ENCODE measurements around the gene SDK1. TPM values are rescaled to one million over a fixed set of nuclear protein-coding genes. Genes with fewer than 3 reads are reported as not detected.

SDK1 gene
- polyA plus RNA-seq, 3 donors, result 3.2 to 6.6 (median 3.3) TPM

DNA sequence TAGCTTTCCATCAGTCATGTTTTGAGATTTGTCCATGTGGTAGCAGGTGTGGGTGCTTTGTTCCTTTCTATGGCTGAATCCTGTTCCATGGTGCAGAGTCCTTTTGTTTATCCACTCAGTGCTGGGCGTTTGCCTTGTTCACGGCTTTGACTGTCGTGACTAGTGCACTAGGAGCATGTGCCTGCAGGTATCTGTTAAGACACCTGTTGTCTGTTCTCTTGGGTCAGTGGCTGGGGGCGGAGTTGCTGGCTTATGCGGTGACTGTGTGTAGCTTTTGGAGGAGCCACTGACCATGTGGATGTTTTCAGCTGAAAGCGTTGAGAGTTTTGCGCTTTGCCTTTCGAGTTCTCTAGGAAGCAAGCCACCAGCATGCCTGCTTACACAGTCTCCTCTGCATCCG lies 807.9 kb downstream of the SDK1 start:
- H3K27ac ChIP-seq (ENCODE audit: low read depth, low read length), result no peak overlapping the region
- 85 to 92% (median 92%) methylated on average over 9 of the region's 9 CpGs for WGBS, 3 donors

DNA sequence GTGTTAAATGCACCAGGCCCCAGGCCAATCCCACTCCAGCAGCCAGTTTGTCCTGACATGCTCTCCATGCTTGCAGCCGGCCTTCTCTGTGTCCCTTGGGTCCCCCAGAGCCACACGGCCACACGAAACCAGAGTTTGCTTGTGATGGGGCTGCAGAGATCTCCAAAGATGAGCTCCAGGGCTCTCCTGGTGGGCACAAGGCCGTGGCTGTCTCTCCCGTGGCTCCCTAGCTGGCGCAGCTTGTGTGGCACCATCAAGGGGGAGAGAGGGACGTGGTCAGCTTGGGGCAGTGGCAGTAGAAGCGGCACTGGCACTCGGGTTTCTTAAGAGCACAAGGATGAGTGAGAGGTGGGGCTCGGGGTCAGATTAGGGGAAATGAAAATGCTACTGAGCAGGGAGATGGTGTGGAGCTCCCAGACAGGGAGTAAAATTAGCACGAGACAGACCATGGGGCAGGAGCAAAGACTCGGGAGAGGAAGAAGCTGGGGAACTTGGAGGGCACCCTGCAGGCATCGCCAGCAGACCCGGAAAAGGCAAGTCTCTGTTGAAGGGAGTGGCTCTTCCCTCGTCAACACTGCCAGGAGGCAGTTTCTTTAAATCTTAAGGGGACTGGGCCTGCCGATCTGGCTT lies 808.5 kb downstream of the SDK1 start:
- no peak overlapping the region for H3K27ac ChIP-seq (ENCODE audit: low read depth, low read length)
- 78 to 87% (median 80%) methylated on average over 16 of the region's 16 CpGs for WGBS, 3 donors

DNA sequence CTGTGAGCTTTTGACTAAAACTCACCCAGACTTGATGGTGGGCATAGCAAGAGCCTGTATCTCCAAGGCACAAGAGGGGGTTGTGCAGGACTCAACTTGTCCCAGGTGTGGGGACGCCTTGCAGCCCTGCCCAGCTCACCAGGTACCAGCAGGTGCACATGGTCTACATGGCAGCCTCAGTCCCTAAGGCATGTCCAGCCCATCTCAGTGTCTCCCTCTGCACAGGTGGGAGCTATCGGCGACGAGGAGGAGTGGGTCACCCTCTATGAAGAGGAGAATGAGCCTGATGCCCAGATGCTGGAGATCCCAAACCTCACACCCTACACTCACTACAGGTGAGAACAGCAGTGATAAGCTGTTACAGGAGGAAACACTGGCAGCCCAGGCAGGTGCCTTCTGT lies 809.4 kb downstream of the SDK1 start:
- H3K27ac ChIP-seq (ENCODE audit: low read depth, low read length), result no peak overlapping the region
- 93 to 97% (median 95%) methylated on average over 4 of the region's 4 CpGs for WGBS, 3 donors

DNA sequence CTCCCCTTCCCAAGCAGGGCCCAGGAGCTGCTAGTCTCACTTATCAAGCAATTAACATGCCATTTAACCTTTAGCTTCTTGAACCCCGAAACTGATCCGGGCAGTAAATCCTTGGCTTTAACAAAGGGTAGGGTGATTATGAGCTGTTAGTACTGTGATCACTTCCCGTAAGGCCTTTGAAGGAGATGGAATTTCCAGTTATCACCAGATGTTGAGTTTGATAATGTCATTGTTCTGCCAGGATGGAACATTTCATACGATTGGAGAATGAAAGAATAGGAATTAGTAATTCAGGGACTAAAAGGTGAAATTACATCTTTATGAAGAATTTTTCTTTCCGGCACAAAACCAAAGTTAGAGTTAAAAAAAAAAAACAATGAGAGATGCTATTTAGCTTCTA lies 810.1 kb downstream of the SDK1 start:
- WGBS, 3 donors, result 66 to 77% (median 70%) methylated on average over 5 of the region's 5 CpGs
- H3K27ac ChIP-seq (ENCODE audit: low read depth, low read length), result no peak overlapping the region

DNA sequence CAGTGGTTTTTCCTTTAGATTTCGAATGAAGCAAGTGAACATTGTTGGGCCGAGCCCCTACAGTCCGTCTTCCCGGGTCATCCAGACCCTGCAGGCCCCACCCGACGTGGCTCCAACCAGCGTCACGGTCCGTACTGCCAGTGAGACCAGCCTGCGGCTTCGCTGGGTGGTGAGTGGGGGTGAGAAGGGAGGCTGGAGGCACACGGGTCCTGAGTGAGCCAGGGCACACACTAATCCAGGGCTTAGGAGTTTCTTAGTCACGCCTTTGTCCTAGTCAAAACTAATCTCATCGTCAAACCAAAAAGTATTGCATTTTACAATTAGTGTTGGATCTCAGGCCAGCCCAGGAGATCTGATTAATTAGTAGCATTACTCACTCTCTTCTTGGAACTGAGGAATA lies 812.2 kb downstream of the SDK1 start:
- 93 to 97% (median 95%) methylated on average over 14 of the region's 14 CpGs for WGBS, 3 donors
- no peak overlapping the region for H3K27ac ChIP-seq (ENCODE audit: low read depth, low read length)

DNA sequence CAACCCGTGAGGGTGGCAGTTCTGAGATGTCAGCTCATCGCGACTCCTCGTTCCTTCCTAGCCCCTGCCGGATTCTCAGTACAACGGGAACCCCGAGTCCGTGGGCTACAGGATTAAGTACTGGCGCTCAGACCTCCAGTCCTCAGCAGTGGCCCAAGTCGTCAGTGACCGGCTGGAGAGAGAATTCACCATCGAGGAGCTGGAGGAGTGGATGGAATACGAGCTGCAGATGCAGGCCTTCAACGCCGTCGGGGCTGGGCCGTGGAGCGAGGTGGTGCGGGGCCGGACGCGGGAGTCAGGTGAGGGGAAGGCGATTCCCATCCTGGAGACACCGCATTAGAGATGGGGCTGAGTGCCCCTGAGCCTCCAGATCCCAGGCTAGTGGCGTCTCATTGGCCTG lies 812.9 kb downstream of the SDK1 start:
- no peak overlapping the region for H3K27ac ChIP-seq (ENCODE audit: low read depth, low read length)
- WGBS, 3 donors, result 96 to 98% (median 96%) methylated on average over 25 of the region's 25 CpGs

DNA sequence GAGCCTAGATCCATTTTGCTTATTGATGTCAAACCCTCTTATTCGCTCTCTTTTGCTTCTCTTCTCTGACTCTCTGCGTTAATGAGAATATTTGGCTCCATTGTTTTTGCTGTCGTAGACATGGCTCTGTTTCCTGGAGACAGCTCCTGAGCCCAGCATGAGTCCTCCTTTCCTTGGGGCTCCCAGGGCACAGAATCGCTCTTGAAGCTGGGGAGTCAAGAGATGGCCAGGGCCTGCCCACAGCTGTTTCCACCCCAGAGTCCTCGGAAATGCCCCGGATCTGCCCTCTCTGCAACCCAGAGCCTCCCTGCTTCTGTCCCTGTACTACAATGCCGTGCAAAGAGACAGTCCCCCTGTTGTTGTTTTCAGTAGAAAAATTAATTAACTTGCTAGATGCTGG lies 814.4 kb downstream of the SDK1 start:
- no peak overlapping the region for H3K27ac ChIP-seq (ENCODE audit: low read depth, low read length)
- whole genome bisulfite sequencing, 3 donors, result 81 to 88% (median 84%) methylated on average over 7 of the region's 7 CpGs

DNA sequence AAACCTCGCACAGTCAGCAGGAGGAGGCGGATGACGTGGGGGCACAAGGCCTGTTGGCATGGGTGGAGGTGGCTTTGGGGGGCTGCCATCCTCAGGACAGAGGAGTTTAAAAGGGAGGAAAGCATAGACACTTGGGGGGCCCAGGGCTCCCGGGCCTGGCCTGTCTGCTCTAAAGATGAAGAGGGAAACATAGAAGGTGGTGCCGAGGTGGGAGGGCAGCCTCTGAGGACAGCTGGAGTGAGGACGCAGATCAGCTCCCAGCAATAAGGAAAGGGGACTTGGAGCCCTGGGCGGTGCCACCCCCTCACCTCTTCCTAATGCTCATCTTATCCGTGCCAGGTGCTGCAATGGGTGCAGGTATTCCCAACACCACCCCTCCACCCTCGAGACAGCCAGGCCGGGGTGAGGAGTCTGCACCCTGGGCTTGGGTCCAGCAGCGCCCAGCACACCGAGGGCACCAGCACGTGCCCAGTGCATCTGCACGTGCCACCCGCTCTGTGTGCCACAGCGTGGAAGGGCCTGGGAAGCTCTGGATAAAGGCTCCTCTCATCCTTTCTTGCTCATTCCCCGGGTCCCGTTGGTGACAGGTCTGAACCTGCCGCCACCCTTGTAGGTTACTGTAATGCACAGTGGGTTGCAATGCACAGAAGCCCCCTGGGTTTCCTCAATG lies 815.0 kb downstream of the SDK1 start:
- no peak overlapping the region for H3K27ac ChIP-seq (ENCODE audit: low read depth, low read length)
- WGBS, 3 donors, result 90 to 94% (median 91%) methylated on average over 18 to 19 of the region's 19 CpGs

DNA sequence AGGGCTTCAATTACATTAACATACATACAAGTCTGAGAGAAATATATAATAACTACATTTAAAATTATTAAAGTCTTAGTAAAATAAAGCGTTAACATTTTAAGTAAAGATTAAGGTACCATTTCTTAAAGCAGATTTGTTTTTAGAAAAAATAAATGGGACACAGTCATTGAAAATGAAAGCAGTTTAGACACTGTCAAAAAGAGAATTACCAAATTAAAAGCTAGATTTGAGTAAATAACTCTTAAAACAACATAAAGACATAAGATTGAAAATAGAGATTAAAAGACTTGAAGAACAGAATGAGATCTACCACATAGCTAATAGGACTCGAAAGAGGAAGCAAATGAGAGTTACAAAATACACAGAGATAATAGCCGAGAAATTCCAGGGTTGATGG lies 818.8 kb downstream of the SDK1 start:
- no peak overlapping the region for H3K27ac ChIP-seq (ENCODE audit: low read depth, low read length)
- 90 to 95% (median 94%) methylated on average over 3 of the region's 3 CpGs for WGBS, 3 donors

DNA sequence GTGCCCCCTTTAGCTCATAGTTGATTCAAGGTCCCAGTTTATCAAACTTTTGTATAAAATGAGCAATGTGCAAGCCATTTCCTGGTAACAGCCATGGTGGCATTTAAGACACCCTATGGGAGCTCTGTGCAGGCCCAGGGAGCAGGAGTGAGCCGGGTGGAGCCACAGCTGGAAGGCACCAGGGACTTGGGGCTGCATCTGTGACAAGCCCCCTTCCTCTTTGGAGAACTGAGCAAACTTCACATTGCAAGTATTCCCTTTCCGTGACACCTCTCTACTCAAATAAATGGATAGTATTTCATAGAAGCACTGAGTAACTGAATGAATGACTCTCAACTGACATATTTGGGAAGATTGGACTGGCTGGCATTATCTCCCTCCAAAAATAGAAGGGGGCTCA lies 822.3 kb downstream of the SDK1 start:
- H3K27ac ChIP-seq (ENCODE audit: low read depth, low read length), result no peak overlapping the region
- WGBS, 3 donors, result 75 to 86% (median 83%) methylated on average over 2 of the region's 2 CpGs

DNA sequence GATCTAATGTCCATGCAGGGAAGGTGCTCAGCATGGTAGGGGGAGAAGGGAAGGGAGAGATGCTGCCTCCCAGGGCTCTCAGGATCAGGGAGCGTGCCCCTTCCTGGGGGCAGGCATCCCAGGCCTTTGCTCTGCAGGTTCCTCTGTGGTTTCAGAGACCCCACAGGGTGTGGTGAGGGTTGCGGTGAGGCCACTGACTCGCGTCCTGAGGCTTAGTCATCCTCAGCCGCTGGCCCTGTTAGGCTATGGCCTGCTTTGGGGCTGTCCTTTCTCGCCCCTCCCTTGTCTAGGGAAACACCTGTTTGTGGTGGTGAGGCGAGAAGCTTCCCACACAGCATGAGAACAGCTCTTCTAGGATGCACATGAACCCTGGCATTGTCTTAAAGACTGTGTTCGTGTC lies 822.8 kb downstream of the SDK1 start:
- WGBS, 3 donors, result 60 to 89% (median 62%) methylated on average over 8 of the region's 8 CpGs

DNA sequence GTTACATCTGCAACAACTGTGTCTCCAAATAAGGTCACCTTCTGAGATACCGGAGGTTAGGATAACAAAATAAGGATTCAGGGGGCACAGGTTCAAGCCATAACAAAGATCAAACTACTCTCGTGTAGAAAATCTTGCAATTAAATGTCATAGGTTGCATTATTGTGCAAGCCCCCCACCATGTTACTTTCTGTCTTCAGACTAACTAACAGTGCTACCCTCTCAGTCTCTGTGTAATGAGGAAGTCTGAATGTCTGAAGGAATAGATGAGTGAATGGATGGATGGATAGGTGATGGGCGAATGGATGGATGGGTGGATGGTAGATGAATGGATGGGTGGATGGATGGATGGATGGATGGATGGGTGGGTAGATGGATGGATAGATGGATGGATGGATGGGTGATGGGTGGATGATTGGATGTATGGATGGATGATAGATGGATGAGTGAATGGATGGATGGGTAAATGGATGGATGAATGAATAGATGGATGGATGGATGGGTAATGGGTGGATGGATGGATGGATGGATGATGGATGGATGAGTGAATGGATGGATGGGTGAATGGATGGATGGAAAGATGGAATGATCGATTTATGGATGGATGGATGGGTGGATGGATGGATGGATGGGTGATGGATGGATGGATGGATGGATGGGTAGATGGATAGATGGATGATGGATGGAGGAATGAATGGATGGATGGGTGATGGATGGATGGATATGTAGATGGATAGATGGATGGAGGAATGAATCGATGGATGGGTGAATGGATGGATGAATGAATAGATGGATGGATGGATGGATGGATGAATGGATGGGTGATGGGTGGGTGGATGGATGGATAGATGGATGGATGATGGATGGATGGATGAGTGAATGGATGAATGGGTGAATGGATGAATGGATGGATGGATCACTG lies 823.8 kb downstream of the SDK1 start:
- WGBS, 3 donors, result 91 to 95% (median 94%) methylated on average over 5 of the region's 5 CpGs
- no peak overlapping the region for H3K27ac ChIP-seq (ENCODE audit: low read depth, low read length)

More for the DNA sequence above, 822.8 kb downstream of the SDK1 start:
- no peak overlapping the region for H3K27ac ChIP-seq (ENCODE audit: low read depth, low read length)

DNA sequence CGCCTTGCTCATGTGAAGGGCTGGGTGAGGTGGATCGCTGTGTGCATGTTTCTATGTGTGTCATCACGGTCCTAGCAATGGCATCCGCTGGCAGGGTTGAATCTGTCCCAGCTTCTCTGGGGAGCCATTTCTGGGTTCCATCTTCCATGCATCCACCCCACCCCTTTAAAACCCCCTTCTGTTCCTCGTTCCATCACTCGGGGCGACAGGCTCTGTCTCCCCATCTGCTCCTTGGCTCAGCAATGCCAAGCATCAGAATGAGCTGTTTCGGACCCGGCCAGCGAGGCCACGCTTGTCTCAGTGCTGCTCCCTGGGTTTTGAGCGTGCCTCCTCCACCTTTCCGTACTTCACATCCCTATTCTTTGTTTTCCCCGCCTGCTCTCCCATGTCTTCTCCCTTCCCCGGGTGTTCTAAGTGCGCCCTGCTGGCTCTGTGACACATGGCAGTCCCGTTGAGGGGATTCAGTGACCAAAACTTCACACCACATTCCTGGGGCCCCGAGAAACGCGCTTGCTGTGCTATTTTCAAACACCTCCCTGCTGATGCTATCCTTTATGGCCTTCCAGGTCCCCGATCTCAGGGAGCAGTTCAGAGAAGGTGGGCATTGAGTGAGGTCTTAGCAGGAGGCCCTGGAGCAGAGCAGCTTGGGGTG lies 827.0 kb downstream of the SDK1 start:
- H3K27ac ChIP-seq (ENCODE audit: low read depth, low read length), result no peak overlapping the region
- 89 to 97% (median 92%) methylated on average over 21 of the region's 21 CpGs for WGBS, 3 donors

DNA sequence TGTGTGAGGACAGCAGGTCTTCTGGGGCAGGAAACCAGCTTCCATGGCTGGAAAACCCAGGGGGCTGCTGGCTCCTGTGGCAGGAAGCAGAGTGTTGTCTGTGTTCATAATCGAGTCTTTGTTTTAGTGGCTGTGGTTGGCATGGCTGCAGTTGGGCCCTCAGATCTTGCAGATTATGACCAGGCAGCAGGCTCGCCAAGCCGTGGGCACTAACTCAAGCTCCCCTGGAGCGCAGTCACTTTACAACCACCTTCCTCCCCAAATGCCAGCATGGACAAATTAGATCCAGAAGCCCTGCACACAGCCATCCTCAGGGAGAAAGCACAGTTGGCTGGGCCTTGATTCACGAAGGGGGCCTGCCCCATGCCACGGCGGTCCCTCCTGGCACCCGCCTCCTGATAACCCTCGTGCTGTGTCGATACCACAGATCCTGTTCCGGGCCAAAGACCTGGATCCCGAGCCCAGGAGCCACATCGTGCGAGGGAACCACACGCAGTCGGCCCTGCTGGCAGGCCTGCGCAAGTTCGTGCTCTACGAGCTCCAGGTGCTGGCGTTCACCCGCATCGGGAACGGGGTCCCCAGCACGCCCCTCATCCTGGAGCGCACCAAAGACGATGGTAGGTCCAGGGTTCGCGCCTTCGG lies 828.5 kb downstream of the SDK1 start:
- no peak overlapping the region for H3K27ac ChIP-seq (ENCODE audit: low read depth, low read length)
- WGBS, 3 donors, result 85 to 89% (median 87%) methylated on average over 29 of the region's 29 CpGs

DNA sequence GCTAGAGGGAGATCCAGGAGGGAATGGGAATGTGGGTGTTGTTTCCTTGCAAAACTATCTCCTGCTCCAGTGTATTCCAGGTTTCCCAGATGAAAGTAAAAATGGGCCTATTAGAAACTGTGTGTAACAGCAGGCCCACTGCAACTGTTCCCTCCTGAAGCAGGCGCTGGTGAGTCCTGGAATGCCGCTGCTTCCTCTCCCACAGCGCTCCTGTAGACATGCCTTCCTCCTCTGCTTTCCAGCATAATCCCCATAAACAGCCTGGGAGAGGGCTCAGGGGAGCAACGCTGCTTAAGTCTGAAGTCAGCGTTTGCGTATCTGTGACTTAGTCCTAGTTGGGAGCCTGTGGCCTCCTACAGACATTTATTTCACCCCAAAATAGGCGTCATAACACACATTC lies 830.0 kb downstream of the SDK1 start:
- no peak overlapping the region for H3K27ac ChIP-seq (ENCODE audit: low read depth, low read length)
- 79 to 88% (median 81%) methylated on average over 7 of the region's 7 CpGs for WGBS, 3 donors

DNA sequence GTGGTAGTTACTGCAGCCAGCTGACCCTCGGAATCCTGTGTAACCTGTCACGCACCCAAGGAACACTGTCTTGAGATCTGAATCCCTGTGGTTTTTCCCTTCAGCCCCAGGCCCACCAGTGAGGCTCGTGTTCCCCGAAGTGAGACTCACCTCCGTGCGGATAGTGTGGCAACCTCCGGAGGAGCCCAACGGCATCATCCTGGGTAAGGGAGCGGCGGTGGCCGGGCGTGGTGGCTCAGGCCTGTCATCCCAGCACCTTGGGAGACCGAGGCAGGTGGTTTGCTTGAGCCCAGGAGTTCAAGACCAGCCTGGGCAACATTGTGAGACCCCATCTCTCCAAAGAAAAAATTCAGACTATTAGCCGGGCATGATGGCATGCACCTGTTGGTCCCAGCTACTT lies 831.2 kb downstream of the SDK1 start:
- WGBS, 3 donors, result 89 to 98% (median 93%) methylated on average over 14 of the region's 14 CpGs

DNA sequence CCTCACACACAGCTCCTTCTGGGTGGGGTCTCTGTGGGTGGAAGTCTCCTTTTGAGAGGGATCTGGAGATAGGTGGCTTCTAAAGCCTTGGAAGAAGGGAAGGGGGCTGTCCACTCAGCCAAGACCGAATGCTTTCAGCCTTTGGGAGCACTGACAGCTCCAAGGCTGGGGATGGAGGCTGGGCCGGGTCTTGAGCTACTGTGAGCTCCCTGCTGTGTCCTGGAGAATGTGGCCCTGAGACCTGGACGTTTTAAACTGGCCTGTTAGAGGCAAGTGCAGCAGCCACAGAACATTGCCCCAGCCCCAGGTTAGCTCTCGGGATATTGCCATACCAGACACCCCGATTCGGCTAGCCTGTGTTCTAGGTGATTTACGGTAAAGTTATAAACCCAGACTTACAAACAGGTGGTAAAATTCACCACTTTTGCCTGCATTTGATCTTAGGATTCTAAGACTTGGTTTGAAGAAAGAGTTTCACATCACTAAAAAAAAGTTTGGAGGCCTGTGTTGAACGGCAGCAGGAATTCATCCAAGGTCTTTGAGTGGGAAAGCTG lies 832.5 kb downstream of the SDK1 start:
- no peak overlapping the region for H3K27ac ChIP-seq (ENCODE audit: low read depth, low read length)
- 75 to 82% (median 79%) methylated on average over 8 of the region's 8 CpGs for WGBS, 3 donors

More for the DNA sequence above, 831.2 kb downstream of the SDK1 start:
- H3K27ac ChIP-seq (ENCODE audit: low read depth, low read length), result no peak overlapping the region

DNA sequence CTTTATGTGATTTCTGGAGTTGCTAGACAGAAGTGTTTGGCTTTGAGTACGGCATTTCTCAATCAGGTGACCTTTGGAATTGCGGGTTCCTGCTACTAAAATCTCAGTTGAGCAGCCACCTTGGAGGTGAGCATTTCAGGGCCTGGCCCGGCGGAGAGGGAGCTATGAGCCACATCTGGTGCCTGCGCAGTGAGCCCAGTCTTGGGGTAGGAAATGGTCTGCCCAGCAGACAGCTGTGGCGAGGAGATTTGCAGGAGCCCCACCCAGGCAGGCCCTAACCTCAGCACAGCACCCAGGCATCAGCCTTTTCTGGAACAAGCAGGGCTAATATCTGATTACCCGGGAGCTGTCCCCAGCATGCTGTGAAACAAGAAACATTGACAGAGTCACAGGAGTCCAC lies 833.2 kb downstream of the SDK1 start:
- no peak overlapping the region for H3K27ac ChIP-seq (ENCODE audit: low read depth, low read length)
- WGBS, 3 donors, result 39 to 89% (median 88%) methylated on average over 7 of the region's 7 CpGs
